Measurements from ENCODE around the gene SMARCC1. TPM values are rescaled to one million over a fixed set of nuclear protein-coding genes. Genes with fewer than 3 reads are reported as not detected.

Gene SMARCC1
- total RNA-seq, 4 donors from 2014 or later = 25.0 to 110 (median 56.4) TPM

- Histone ChIP-seq H3K27me3 (peaks cover 0 to 8% of the 10 kb centered on the region in 2 donors), H3K27ac (no peak overlapping the region), H3K4me3 (no peak overlapping the region), H3K36me3 (peaks cover 0 to 35% (median 0%) of the 10 kb centered on the region in 3 donors), H3K4me1 (peaks cover 0 to 7% (median 5%) of the 10 kb centered on the region in 4 donors), H3K9me3 (no peaks in the 10 kb centered on the region)
- no peak for TF ChIP-seq POLR2A (IDR thresholded peaks at IDR 0.05)
- TF ChIP-seq CTCF (IDR thresholded peaks at IDR 0.05) = no peak
- no peak for DNase-seq
Observed at GRCh38 chr3:47583320-47584075, 198.2 kb downstream of the SMARCC1 start.

- Histone ChIP-seq H3K36me3 (peaks cover 0 to 19% (median 0%) of the 10 kb centered on the region in 3 donors), H3K4me3 (no peak overlapping the region), H3K27ac (no peak overlapping the region), H3K4me1 (peaks cover 0 to 18% (median 10%) of the 10 kb centered on the region in 4 donors), H3K9me3 (no peaks in the 10 kb centered on the region), H3K27me3 (peaks cover 0 to 8% of the 10 kb centered on the region in 2 donors)
- TF ChIP-seq CTCF (IDR thresholded peaks at IDR 0.05) = no peak
- no peak for TF ChIP-seq POLR2A (IDR thresholded peaks at IDR 0.05)
- no peak for DNase-seq
Observed at GRCh38 chr3:47581835-47582234, 199.9 kb downstream of the SMARCC1 start.

GRCh38 chr3:47581422-47581821 lies 200.3 kb downstream of the SMARCC1 start:
- peaks cover 0 to 15% (median 0%) of the 10 kb centered on the region in 3 donors for H3K36me3 ChIP-seq
- H3K27me3 ChIP-seq = peaks cover 0 to 8% of the 10 kb centered on the region in 2 donors
- peaks cover 0 to 18% (median 10%) of the 10 kb centered on the region in 4 donors for H3K4me1 ChIP-seq
- no peak overlapping the region for H3K4me3 ChIP-seq
- no peak overlapping the region for H3K27ac ChIP-seq
- DNase-seq = no peak
- TF ChIP-seq POLR2A (IDR thresholded peaks at IDR 0.05) (no peak), CTCF (IDR thresholded peaks at IDR 0.05) (no peak)
- H3K9me3 ChIP-seq = no peaks in the 10 kb centered on the region

GRCh38 chr3:47580481-47580880 lies 201.2 kb downstream of the SMARCC1 start:
- DNase-seq = no peak
- Histone ChIP-seq H3K4me1 (peaks cover 0 to 18% (median 10%) of the 10 kb centered on the region in 4 donors), H3K9me3 (no peaks in the 10 kb centered on the region), H3K27ac (no peak overlapping the region), H3K36me3 (peaks cover 0 to 7% (median 0%) of the 10 kb centered on the region in 3 donors), H3K4me3 (no peak overlapping the region), H3K27me3 (peaks cover 0 to 8% of the 10 kb centered on the region in 2 donors)
- TF ChIP-seq POLR2A (IDR thresholded peaks at IDR 0.05) (no peak), CTCF (IDR thresholded peaks at IDR 0.05) (no peak)

- Histone ChIP-seq H3K27me3 (peaks cover 0 to 8% of the 10 kb centered on the region in 2 donors), H3K4me3 (no peak overlapping the region), H3K4me1 (peaks cover 0 to 18% (median 10%) of the 10 kb centered on the region in 4 donors), H3K27ac (no peak overlapping the region), H3K36me3 (peaks cover 0 to under 1% (median 0%) of the 10 kb centered on the region in 3 donors), H3K9me3 (no peaks in the 10 kb centered on the region)
- no peak for TF ChIP-seq POLR2A (IDR thresholded peaks at IDR 0.05)
- no peak for TF ChIP-seq CTCF (IDR thresholded peaks at IDR 0.05)
- no peak for DNase-seq
Observed at GRCh38 chr3:47579875-47580274, 201.8 kb downstream of the SMARCC1 start.
